ENCODE results near the gene KDM2A.
A peak's percentile ranks its signal among the peaks of the same experiment; 100 is the strongest.

Gene KDM2A

GRCh38 chr11:67290801-67291200 is 171.7 kb downstream of the KDM2A start:
- Mint-ChIP-seq H3K36me3 (peaks cover 95% of the 10 kb centered on the region), H3K27ac (peak overlapping the region; percentile 94), H3K4me3 (peak overlapping the region; percentile 93), H3K4me1 (peaks cover 53% of the 10 kb centered on the region), H3K9me3 (no peaks in the 10 kb centered on the region)
- DNase-seq (ENCODE audit: low spot score in 2 of 2) (no peak), ATAC-seq (no peak)

- H3K9me3 Mint-ChIP-seq, result peaks cover 6% of the 10 kb centered on the region
- peak overlapping the region; percentile 93 for H3K4me3 Mint-ChIP-seq
- peaks cover 95% of the 10 kb centered on the region for H3K36me3 Mint-ChIP-seq
- ATAC-seq, result no peak
- no peak for DNase-seq (ENCODE audit: low spot score in 2 of 2)
- peak overlapping the region; percentile 78 for H3K27ac Mint-ChIP-seq
- peaks cover 44% of the 10 kb centered on the region for H3K4me1 Mint-ChIP-seq
Measured at GRCh38 chr11:67291481-67292381, 172.7 kb downstream of the KDM2A start.

GRCh38 chr11:67292671-67293070 is 173.6 kb downstream of the KDM2A start:
- H3K9me3 Mint-ChIP-seq, result peaks cover 9% of the 10 kb centered on the region
- peak overlapping the region; percentile 17 for H3K4me3 Mint-ChIP-seq
- H3K4me1 Mint-ChIP-seq, result peaks cover 35% of the 10 kb centered on the region
- ATAC-seq (no peak), DNase-seq (ENCODE audit: low spot score in 2 of 2) (no peak)
- peaks cover 95% of the 10 kb centered on the region for H3K36me3 Mint-ChIP-seq
- peak overlapping the region; percentile 78 for H3K27ac Mint-ChIP-seq

- peak overlapping the region; percentile 78 for H3K27ac Mint-ChIP-seq
- peak; percentile 6 for ATAC-seq
- H3K4me3 Mint-ChIP-seq, result peak overlapping the region; percentile 17
- peaks cover 95% of the 10 kb centered on the region for H3K36me3 Mint-ChIP-seq
- peaks cover 31% of the 10 kb centered on the region for H3K4me1 Mint-ChIP-seq
- H3K9me3 Mint-ChIP-seq, result peaks cover 9% of the 10 kb centered on the region
- no peak for DNase-seq (ENCODE audit: low spot score in 2 of 2)
Measured at GRCh38 chr11:67293090-67293489, 174.0 kb downstream of the KDM2A start.

- Mint-ChIP-seq H3K4me3 (no peak overlapping the region), H3K27ac (no peak overlapping the region), H3K9me3 (peaks cover 9% of the 10 kb centered on the region), H3K4me1 (peaks cover 24% of the 10 kb centered on the region), H3K36me3 (peaks cover 94% of the 10 kb centered on the region)
- ATAC-seq, result no peak
- no peak for DNase-seq (ENCODE audit: low spot score in 2 of 2)
Measured at GRCh38 chr11:67295846-67296245, 176.8 kb downstream of the KDM2A start.

GRCh38 chr11:67298786-67299185 is 179.7 kb downstream of the KDM2A start:
- Mint-ChIP-seq H3K4me3 (no peak overlapping the region), H3K9me3 (peaks cover 9% of the 10 kb centered on the region), H3K4me1 (peaks cover 18% of the 10 kb centered on the region), H3K27ac (no peak overlapping the region), H3K36me3 (peaks cover 85% of the 10 kb centered on the region)
- DNase-seq (ENCODE audit: low spot score in 2 of 2), result no peak
- ATAC-seq, result no peak

GRCh38 chr11:67299471-67300191 is 180.6 kb downstream of the KDM2A start:
- H3K27ac Mint-ChIP-seq, result peak overlapping the region; percentile 54
- H3K4me1 Mint-ChIP-seq, result peaks cover 25% of the 10 kb centered on the region
- no peak for ATAC-seq
- no peak overlapping the region for H3K4me3 Mint-ChIP-seq
- no peak for DNase-seq (ENCODE audit: low spot score in 2 of 2)
- peaks cover 76% of the 10 kb centered on the region for H3K36me3 Mint-ChIP-seq
- peaks cover 9% of the 10 kb centered on the region for H3K9me3 Mint-ChIP-seq

- Mint-ChIP-seq H3K4me3 (no peak overlapping the region), H3K9me3 (peaks cover 9% of the 10 kb centered on the region), H3K36me3 (peaks cover 69% of the 10 kb centered on the region), H3K4me1 (peaks cover 28% of the 10 kb centered on the region), H3K27ac (peak overlapping the region; percentile 54)
- DNase-seq (ENCODE audit: low spot score in 2 of 2) (no peak), ATAC-seq (no peak)
Measured at GRCh38 chr11:67300256-67300755, 181.2 kb downstream of the KDM2A start.

- H3K4me1 Mint-ChIP-seq, result peaks cover 28% of the 10 kb centered on the region
- no peak for ATAC-seq
- peaks cover 64% of the 10 kb centered on the region for H3K36me3 Mint-ChIP-seq
- no peak overlapping the region for H3K4me3 Mint-ChIP-seq
- no peak overlapping the region for H3K27ac Mint-ChIP-seq
- DNase-seq (ENCODE audit: low spot score in 2 of 2), result no peak
- H3K9me3 Mint-ChIP-seq, result peaks cover 9% of the 10 kb centered on the region
Measured at GRCh38 chr11:67300756-67301312, 181.8 kb downstream of the KDM2A start.

GRCh38 chr11:67301313-67301921 is 182.4 kb downstream of the KDM2A start:
- ATAC-seq, result no peak
- peaks cover 28% of the 10 kb centered on the region for H3K4me1 Mint-ChIP-seq
- peaks cover 58% of the 10 kb centered on the region for H3K36me3 Mint-ChIP-seq
- H3K4me3 Mint-ChIP-seq, result no peak overlapping the region
- H3K9me3 Mint-ChIP-seq, result peaks cover 4% of the 10 kb centered on the region
- no peak overlapping the region for H3K27ac Mint-ChIP-seq
- DNase-seq (ENCODE audit: low spot score in 2 of 2), result no peak

- Mint-ChIP-seq H3K9me3 (peaks cover under 1% of the 10 kb centered on the region), H3K27ac (peak overlapping the region; percentile 52), H3K36me3 (peaks cover 52% of the 10 kb centered on the region), H3K4me3 (peak overlapping the region; percentile 52), H3K4me1 (peaks cover 28% of the 10 kb centered on the region)
- ATAC-seq, result no peak
- no peak for DNase-seq (ENCODE audit: low spot score in 2 of 2)
Measured at GRCh38 chr11:67301951-67302516, 183.0 kb downstream of the KDM2A start.

- H3K27ac Mint-ChIP-seq, result peak overlapping the region; percentile 52
- no peaks in the 10 kb centered on the region for H3K9me3 Mint-ChIP-seq
- ATAC-seq (no peak), DNase-seq (ENCODE audit: low spot score in 2 of 2) (no peak)
- H3K4me3 Mint-ChIP-seq, result peak overlapping the region; percentile 52
- peaks cover 28% of the 10 kb centered on the region for H3K4me1 Mint-ChIP-seq
- H3K36me3 Mint-ChIP-seq, result peaks cover 46% of the 10 kb centered on the region
Measured at GRCh38 chr11:67302571-67303131, 183.6 kb downstream of the KDM2A start.

GRCh38 chr11:67303132-67303834 is 184.2 kb downstream of the KDM2A start, which contains the start of gene SSH3:
Gene SSH3, plus strand, starts transcription at chr11:67303530. Its CDS starts 96 bp downstream, at chr11:67303626.
- Mint-ChIP-seq H3K9me3 (no peaks in the 10 kb centered on the region), H3K4me1 (peaks cover 26% of the 10 kb centered on the region), H3K36me3 (peaks cover 40% of the 10 kb centered on the region), H3K4me3 (peak within 1 kb of the TSS; percentile 52), H3K27ac (peak within 1 kb of the TSS; percentile 52)
- ATAC-seq, result peak; percentile 86
- DNase-seq (ENCODE audit: low spot score in 2 of 2), result peak in 1 of 2 donors; percentile 82

All from stimulated activated effector memory CD8-positive, alpha-beta T cell treated with anti-CD3 and anti-CD28 coated beads, Interleukin-12 subunit alpha, Interleukin-12 subunit beta, amount 100 ng/mL, for 72 hours (primary cell).